CD4-positive, alpha-beta memory T cell (primary cell): ENCODE data around the gene JAM3. TPM values are rescaled to one million over a fixed set of nuclear protein-coding genes. Genes with fewer than 3 reads are reported as not detected.
A peak's percentile ranks its signal among the peaks of the same experiment; 100 is the strongest.

Source experiments
- CTCF ChIA-PET: fragments of 350-600 bp; sonication (Branson Sonifier 250); formaldehyde crosslinking; loops from one replicate; lab custom pipeline; 2021; ENCODE audit warnings: inconsistent platforms; ENCODE audit not compliant: partially characterized antibody; lab: Charles Lee
- POLR2A ChIA-PET: fragments of 350-600 bp; sonication (Branson Sonifier 250); formaldehyde crosslinking; loops from one replicate; lab custom pipeline; 2021; ENCODE audit not compliant: partially characterized antibody; lab: Charles Lee
- DNase-seq, 5 donors: peaks; one replicate each; pipeline versions ENCODE4 v3.0.0 to v3.0.0-alpha.2; 2020 to 2022; ENCODE audit warnings: mixed read lengths in 1 of 5
- H3K27ac ChIP-seq: one replicate; pipeline ENCODE4 v1.7.0; 2013; ENCODE audit warnings: low read depth, low read length
- H3K27me3 ChIP-seq: 2 replicates; pipeline ENCODE4 v1.7.0; 2013; ENCODE audit warnings: mild to moderate bottlenecking, low read length, moderate library complexity; ENCODE audit not compliant: insufficient read depth
- H3K36me3 ChIP-seq: 2 replicates; pipeline ENCODE4 v1.7.0; 2013; ENCODE audit warnings: mild to moderate bottlenecking, low read length, moderate library complexity; ENCODE audit not compliant: insufficient read depth
- H3K4me1 ChIP-seq: 2 replicates; pipeline ENCODE4 v1.7.0; 2013; ENCODE audit warnings: mild to moderate bottlenecking, low read length, moderate library complexity; ENCODE audit not compliant: insufficient read depth
- H3K4me3 ChIP-seq, 2 donors: one replicate each; pipeline ENCODE4 v1.7.0; 2013; ENCODE audit warnings: low read length in 2 of 2, mild to moderate bottlenecking in 1 of 2
- H3K9me3 ChIP-seq, 2 donors: one replicate each; pipeline ENCODE4 v1.7.0; 2013; ENCODE audit warnings: low read length in 2 of 2, control low read depth in 1 of 2; ENCODE audit not compliant: control insufficient read depth in 1 of 2
- H3K27ac Mint-ChIP-seq, 7 donors: one replicate each; pipeline ENCODE4 v1.8.0; 2020 to 2021; ENCODE audit warnings: mixed read lengths in 7 of 7, mild to moderate bottlenecking in 6 of 7, inconsistent platforms in 3 of 7, moderate library complexity in 3 of 7
- H3K27me3 Mint-ChIP-seq, 2 donors: one replicate each; pipeline ENCODE4 v1.8.0; 2020 to 2021; ENCODE audit warnings: mixed read lengths in 2 of 2
- H3K36me3 Mint-ChIP-seq, 2 donors: one replicate each; pipeline ENCODE4 v1.8.0; 2020 to 2021; ENCODE audit warnings: mixed read lengths in 2 of 2, inconsistent platforms in 1 of 2, mild to moderate bottlenecking in 1 of 2
- H3K4me1 Mint-ChIP-seq, 4 donors: one replicate each; pipeline ENCODE4 v1.8.0; 2020 to 2021; ENCODE audit warnings: mixed read lengths in 4 of 4, mild to moderate bottlenecking in 1 of 4
- H3K4me3 Mint-ChIP-seq, 8 donors: one replicate each; pipeline ENCODE4 v1.8.0; 2020 to 2021; ENCODE audit warnings: mixed read lengths in 8 of 8, mild to moderate bottlenecking in 7 of 8, moderate library complexity in 6 of 8, inconsistent platforms in 3 of 8
- H3K9me3 Mint-ChIP-seq, 8 donors: one replicate each; pipeline ENCODE4 v1.8.0; 2020 to 2021; ENCODE audit warnings: mixed read lengths in 8 of 8, mild to moderate bottlenecking in 5 of 8, inconsistent platforms in 3 of 8, moderate library complexity in 1 of 8
- intact Hi-C: fragments of 100-400 bp; cut with micrococcal nuclease; formaldehyde crosslinking; loops from one replicate; pipeline ENCODE4 v1.15.1; 2023
- polyA plus RNA-seq, 2 donors: library from polyadenylated mRNA; unstranded; fragments of 300-500 nt; fragmentation: Illumina TruSeq; gene quantifications; one replicate each; pipeline ENCODE4 v1.2.3, GENCODE V29; 2021
- total RNA-seq, 2 experiments: library from RNA; stranded (reverse); gene quantifications; one replicate each; pipeline ENCODE4 v1.2.3, GENCODE V29; 2021

The JAM3 gene
- total and polyA plus RNA-seq, 4 experiments from 2014 or later = 6.5 to 8.3 (median 6.7) TPM

DNA sequence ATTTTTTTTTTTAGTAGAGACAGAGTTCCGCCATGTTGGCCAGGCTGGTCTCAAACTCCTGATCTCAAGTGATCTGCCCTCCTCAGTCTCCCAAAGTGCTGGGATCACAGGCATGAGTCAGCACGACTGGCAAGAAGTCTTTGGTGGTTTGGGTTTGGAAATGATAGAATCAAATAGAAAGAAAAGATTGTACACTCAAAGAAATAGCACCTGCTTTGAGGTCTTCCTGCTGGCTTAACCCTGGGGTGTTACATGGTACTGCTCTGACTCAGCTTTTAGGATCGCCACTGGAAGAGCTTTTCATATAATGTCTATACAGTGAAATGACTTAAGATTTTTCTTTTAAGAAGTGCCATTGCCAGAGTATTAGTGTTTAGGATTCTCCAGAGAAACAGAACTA, 50.2 kb downstream of the JAM3 start:
- Histone ChIP-seq H3K4me3 (no peak overlapping the region), H3K27ac (no peak overlapping the region), H3K36me3 (no peaks in the 10 kb centered on the region), H3K27me3 (no peaks in the 10 kb centered on the region), H3K4me1 (no peaks in the 10 kb centered on the region), H3K9me3 (no peaks in the 10 kb centered on the region)
- no peak for DNase-seq
- intact Hi-C loops = no loop called here
- Mint-ChIP-seq H3K27ac (no peak overlapping the region), H3K4me1 (peaks cover 0 to 2% (median 1%) of the 10 kb centered on the region in 4 donors), H3K4me3 (no peak overlapping the region), H3K36me3 (peaks cover 0 to 4% of the 10 kb centered on the region in 2 donors), H3K9me3 (no peaks in the 10 kb centered on the region), H3K27me3 (peaks cover 7 to 12% of the 10 kb centered on the region in 2 donors)
- POLR2A ChIA-PET = no interaction called here
- CTCF ChIA-PET = no interaction called here

DNA sequence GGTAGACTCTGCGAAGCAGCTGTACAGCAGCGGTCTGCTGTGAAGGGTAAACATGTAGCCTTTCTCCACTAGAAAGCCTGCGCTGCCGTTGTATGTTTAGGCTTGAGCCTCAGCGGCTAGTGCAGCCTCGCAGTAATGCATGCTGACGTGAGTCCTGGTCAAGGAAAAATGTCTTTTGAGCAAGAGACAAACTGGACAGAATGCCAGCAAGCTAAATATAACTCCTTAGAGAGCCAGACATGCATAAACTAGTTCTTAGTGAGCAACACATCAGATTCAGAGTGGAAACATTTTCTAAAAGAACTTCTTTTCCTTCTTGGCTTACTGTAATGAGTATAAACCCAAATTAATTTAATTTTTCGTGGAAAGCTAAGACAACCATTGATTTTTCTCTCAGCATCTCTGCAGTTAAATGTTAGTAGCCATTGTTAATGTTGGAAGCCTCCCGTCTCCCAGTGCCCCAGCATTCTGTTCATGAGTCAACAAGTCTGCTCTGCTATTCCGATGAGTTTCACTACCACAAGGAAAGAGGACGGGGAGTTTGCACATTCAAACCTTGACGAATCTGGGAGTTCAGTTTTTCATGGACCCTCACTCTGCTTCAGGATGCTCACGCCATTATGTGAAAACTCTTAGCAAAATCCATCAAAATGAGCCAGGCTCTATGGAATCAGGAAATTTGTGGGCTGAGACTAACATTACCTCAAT, 51.4 kb downstream of the JAM3 start:
- no peaks in the 10 kb centered on the region for H3K9me3 Mint-ChIP-seq
- H3K27ac Mint-ChIP-seq = no peak overlapping the region
- POLR2A ChIA-PET = no interaction called here
- Histone ChIP-seq H3K9me3 (no peaks in the 10 kb centered on the region), H3K27me3 (no peaks in the 10 kb centered on the region), H3K27ac (no peak overlapping the region), H3K36me3 (no peaks in the 10 kb centered on the region), H3K4me1 (no peaks in the 10 kb centered on the region), H3K4me3 (no peak overlapping the region)
- H3K4me1 Mint-ChIP-seq = peaks cover 0 to 7% (median 4%) of the 10 kb centered on the region in 4 donors
- intact Hi-C loops = no loop called here
- H3K36me3 Mint-ChIP-seq = peaks cover 0 to 6% of the 10 kb centered on the region in 2 donors
- CTCF ChIA-PET = no interaction called here
- DNase-seq = no peak
- H3K27me3 Mint-ChIP-seq = peaks cover 11 to 19% of the 10 kb centered on the region in 2 donors
- no peak overlapping the region for H3K4me3 Mint-ChIP-seq

DNA sequence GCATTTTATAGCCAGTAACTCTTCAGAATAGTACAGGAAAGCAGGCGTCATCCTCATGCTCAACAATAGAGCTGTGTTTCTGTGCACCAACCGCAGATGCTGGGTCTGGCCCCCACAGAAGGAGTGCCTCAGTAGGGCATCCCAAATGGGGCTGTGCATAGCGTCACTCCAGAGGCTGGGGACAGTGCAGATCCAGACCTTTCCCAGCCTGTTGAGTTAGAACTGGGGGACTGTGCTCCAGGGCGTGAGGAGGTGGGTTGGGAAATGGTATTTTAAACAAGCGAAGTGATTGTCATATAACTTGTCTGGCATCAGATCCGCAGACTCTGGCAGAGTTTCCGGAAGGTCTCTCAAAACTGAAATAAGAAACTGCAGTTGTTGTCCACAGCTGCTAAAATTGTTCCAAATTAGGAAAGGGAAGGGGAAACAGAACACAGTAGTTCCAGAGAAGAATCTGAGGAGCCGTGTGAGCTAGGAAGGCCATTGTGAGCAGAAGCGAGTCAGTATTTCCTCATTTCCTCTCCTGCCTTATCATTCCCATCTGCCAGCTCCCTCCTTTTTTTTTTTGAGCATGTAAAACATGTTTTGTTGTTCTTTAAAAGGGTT, 52.2 kb downstream of the JAM3 start:
- no peak for DNase-seq
- Mint-ChIP-seq H3K4me3 (no peak overlapping the region), H3K36me3 (peaks cover 0 to 6% of the 10 kb centered on the region in 2 donors), H3K27ac (no peak overlapping the region), H3K27me3 (peaks cover 17 to 21% of the 10 kb centered on the region in 2 donors), H3K9me3 (no peaks in the 10 kb centered on the region), H3K4me1 (peaks cover 0 to 10% (median 8%) of the 10 kb centered on the region in 4 donors)
- ChIA-PET POLR2A (no interaction called here), CTCF (no interaction called here)
- Histone ChIP-seq H3K36me3 (no peaks in the 10 kb centered on the region), H3K9me3 (no peaks in the 10 kb centered on the region), H3K4me3 (no peak overlapping the region), H3K27me3 (no peaks in the 10 kb centered on the region), H3K4me1 (no peaks in the 10 kb centered on the region), H3K27ac (no peak overlapping the region)
- intact Hi-C loops = no loop called here

DNA sequence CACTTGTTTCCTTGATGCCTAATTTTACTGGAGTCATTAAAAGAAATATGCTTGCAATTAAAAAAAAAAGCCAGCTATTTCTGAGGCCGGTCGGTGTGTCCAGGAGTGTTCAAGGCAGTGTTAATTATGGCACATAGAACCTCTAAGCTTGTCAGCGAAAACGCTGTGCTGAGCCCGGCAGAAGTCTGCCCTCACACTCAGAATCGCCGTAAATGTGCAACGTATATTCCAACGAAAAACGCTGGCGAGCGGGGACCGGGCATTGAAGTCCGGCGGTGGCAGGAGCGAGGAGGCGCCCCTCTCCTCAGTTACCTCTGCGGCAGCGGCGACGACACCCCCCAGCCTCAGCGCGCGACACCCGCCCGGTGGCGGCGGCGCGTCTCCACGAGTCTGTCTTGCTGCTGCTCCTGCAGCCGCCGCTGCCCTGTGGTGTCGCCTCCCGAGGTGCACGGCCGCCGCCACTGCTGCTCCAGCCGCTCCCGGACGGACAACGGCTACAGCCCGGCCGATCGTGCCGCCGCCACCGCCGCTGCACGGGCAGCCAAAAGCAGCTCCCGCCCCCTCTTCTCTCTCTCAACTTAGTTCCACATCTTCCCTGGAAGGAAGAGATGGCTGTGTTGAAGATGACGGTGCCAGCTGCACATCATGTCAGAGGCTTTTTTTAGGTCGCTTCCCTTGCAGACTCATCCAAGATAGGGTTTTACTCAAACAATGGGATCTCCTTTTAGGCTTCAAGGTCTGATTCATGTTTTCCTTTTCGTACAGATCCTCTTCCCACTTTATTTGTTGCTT, 56.0 kb downstream of the JAM3 start:
- no peaks in the 10 kb centered on the region for H3K27me3 ChIP-seq
- H3K9me3 Mint-ChIP-seq = peaks cover 0 to 3% (median 0%) of the 10 kb centered on the region in 8 donors
- CTCF ChIA-PET = interaction anchor here (0.6 to 1.5 kb wide), 3 partner anchors 9 to 14 kb away, joined by 3 to 4 read pairs (median 3); no protein-coding TSS in a partner anchor
- H3K4me1 ChIP-seq = no peaks in the 10 kb centered on the region
- peaks cover 0 to 10% (median 8%) of the 10 kb centered on the region in 4 donors for H3K4me1 Mint-ChIP-seq
- POLR2A ChIA-PET = no interaction called here
- peaks cover 17 to 26% of the 10 kb centered on the region in 2 donors for H3K27me3 Mint-ChIP-seq
- DNase-seq = peak in 1 of 5 donors; percentile 5
- peaks cover 0 to 6% of the 10 kb centered on the region in 2 donors for H3K36me3 Mint-ChIP-seq
- intact Hi-C loops = no loop called here
- no peaks in the 10 kb centered on the region for H3K36me3 ChIP-seq
- H3K4me3 ChIP-seq = no peak overlapping the region
- peak overlapping the region in 3 of 8 donors; percentile 28 to 45 (median 36) for H3K4me3 Mint-ChIP-seq
- H3K9me3 ChIP-seq = no peaks in the 10 kb centered on the region
- no peak overlapping the region for H3K27ac Mint-ChIP-seq
- H3K27ac ChIP-seq = no peak overlapping the region

DNA sequence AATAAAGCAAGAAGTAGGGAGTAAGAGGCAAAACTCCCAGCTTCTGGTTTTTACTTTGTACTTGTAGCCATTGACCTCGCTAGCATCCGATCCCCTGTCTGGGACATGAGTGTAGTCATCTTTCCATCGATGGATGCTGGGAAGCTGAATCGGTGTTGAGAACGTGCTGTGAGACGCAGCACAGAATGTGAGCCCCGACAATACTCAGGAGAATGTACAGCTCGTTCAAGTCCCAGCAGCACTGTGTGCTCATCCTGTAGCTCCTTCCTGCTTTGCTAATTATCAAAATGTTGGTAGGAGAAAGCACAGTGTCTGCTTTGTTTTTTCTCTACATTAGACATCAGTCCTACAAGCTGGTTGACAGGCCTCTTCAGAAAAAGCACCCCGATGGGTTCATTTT, 56.6 kb downstream of the JAM3 start:
- CTCF ChIA-PET = interaction anchor here (0.6 to 1.5 kb wide), 2 partner anchors 10 to 13 kb away, joined by 3 read pairs; no protein-coding TSS in a partner anchor
- Histone ChIP-seq H3K36me3 (no peaks in the 10 kb centered on the region), H3K4me1 (no peaks in the 10 kb centered on the region), H3K9me3 (peaks cover 0 to under 1% of the 10 kb centered on the region in 2 donors), H3K27ac (no peak overlapping the region), H3K4me3 (no peak overlapping the region), H3K27me3 (no peaks in the 10 kb centered on the region)
- intact Hi-C loops = no loop called here
- no peak overlapping the region for H3K27ac Mint-ChIP-seq
- POLR2A ChIA-PET = no interaction called here
- H3K27me3 Mint-ChIP-seq = peaks cover 17 to 26% of the 10 kb centered on the region in 2 donors
- H3K9me3 Mint-ChIP-seq = peaks cover 0 to 9% (median 0%) of the 10 kb centered on the region in 8 donors
- peak overlapping the region in 2 of 8 donors; percentile 3 to 46 for H3K4me3 Mint-ChIP-seq
- peaks cover 0 to 6% of the 10 kb centered on the region in 2 donors for H3K36me3 Mint-ChIP-seq
- DNase-seq = no peak
- H3K4me1 Mint-ChIP-seq = peaks cover 0 to 10% (median 8%) of the 10 kb centered on the region in 4 donors

DNA sequence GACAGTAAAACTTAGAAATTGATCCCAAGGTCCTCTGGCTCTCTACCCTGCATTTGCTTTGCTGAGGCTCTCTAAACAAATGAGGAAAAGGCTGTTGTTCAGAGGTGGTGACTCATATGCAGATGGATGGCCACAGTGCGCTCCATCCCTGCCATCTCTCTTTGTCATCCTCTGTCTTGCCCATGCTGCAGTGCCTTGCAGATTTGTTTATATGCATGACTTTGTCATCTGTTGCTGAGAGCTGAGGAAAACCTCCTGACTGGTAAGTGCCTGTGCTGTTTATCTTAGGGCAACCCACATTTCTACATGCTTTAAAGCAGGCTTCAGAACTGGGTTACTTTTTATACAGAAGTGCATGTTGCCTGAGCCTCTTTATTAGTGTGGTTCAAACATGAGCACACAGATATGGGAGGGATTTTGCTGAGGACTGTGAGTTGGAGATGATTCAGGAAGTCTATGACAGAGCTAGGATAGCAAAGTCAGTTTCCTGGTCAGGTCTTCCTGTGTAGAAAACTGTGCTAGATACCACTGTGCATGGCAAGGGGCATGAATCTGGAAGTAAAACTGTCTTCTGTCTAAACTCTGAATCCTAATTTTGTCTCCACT, 57.4 kb downstream of the JAM3 start:
- Histone ChIP-seq H3K36me3 (no peaks in the 10 kb centered on the region), H3K27ac (no peak overlapping the region), H3K27me3 (no peaks in the 10 kb centered on the region), H3K4me3 (no peak overlapping the region), H3K9me3 (peaks cover 0 to 5% of the 10 kb centered on the region in 2 donors), H3K4me1 (no peaks in the 10 kb centered on the region)
- POLR2A ChIA-PET = interaction anchor here (0.6 kb wide), 1 partner anchor 47 kb away, joined by 3 read pairs; no protein-coding TSS in a partner anchor
- Mint-ChIP-seq H3K4me3 (no peak overlapping the region), H3K27ac (no peak overlapping the region), H3K4me1 (peaks cover 0 to 10% (median 8%) of the 10 kb centered on the region in 4 donors), H3K36me3 (peaks cover 0 to 9% of the 10 kb centered on the region in 2 donors), H3K9me3 (peaks cover 0 to 17% (median 7%) of the 10 kb centered on the region in 8 donors), H3K27me3 (peaks cover 17 to 22% of the 10 kb centered on the region in 2 donors)
- DNase-seq = no peak
- CTCF ChIA-PET = no interaction called here
- intact Hi-C loops = no loop called here
